ENCODE results near the gene PAWR.

- TF ChIP-seq CTCF (IDR thresholded peaks at IDR 0.05) (no peak), EZH2 (IDR thresholded peaks at IDR 0.05) (no peak)
Observed at GRCh38 chr12:79732638-79733037, 41.9 kb upstream of the PAWR start.

Measured in neural progenitor cell (in vitro differentiated cells).